Mesenchymal stem cell (in vitro differentiated cells and primary cell): Measurements from ENCODE around the gene PNMA6E.
"Not testable (repeated sequence)": the region's sequence is repeated elsewhere in the genome, so short reads cannot be mapped to it uniquely, and the experiment has no call there.

ENCODE experiments used
- DNase-seq: peaks from one replicate; pipeline ENCODE4 v3.0.0-alpha.2; 2013
- H2AFZ ChIP-seq: one replicate; pipeline ENCODE4 v1.6.1; 2013; ENCODE audit warnings: low read depth, mild to moderate bottlenecking, control low read depth, inconsistent platforms, low read length, moderate library complexity
- H2AK5ac ChIP-seq: 2 replicates; pipeline ENCODE4 v1.6.1; 2013; ENCODE audit warnings: low read length, moderate library complexity, mild to moderate bottlenecking, inconsistent platforms; ENCODE audit not compliant: severe bottlenecking
- H2BK120ac ChIP-seq: one replicate; pipeline ENCODE4 v1.6.1; 2013; ENCODE audit warnings: low read depth, mild to moderate bottlenecking, inconsistent platforms, low read length, moderate library complexity
- H2BK12ac ChIP-seq, 2 experiments: one replicate each; pipeline ENCODE4 v1.6.1; 2013; ENCODE audit warnings: inconsistent platforms in 2 of 2, low read length in 2 of 2, mild to moderate bottlenecking in 2 of 2, moderate library complexity in 2 of 2, control low read depth in 1 of 2
- H2BK15ac ChIP-seq: one replicate; pipeline ENCODE4 v1.6.1; 2013; ENCODE audit warnings: mild to moderate bottlenecking, low read depth, inconsistent platforms; ENCODE audit not compliant: poor library complexity, severe bottlenecking
- H2BK5ac ChIP-seq: 2 replicates; pipeline ENCODE4 v1.6.1; 2013; ENCODE audit warnings: low read depth, mild to moderate bottlenecking, low read length, control low read depth, inconsistent platforms; ENCODE audit not compliant: poor library complexity, severe bottlenecking
- H3K14ac ChIP-seq, 2 experiments: one replicate each; pipeline ENCODE4 v1.6.1; 2013; ENCODE audit warnings: inconsistent platforms in 2 of 2, low read length in 2 of 2, control low read depth in 1 of 2, mild to moderate bottlenecking in 1 of 2, moderate library complexity in 1 of 2
- H3K18ac ChIP-seq, 2 experiments: one replicate each; pipeline ENCODE4 v1.6.1; 2013; ENCODE audit warnings: inconsistent platforms in 2 of 2, low read length in 2 of 2, control low read depth in 1 of 2, low read depth in 1 of 2, mild to moderate bottlenecking in 1 of 2
- H3K23ac ChIP-seq, 2 experiments: one replicate each; pipeline ENCODE4 v1.6.1; 2013; ENCODE audit warnings: inconsistent platforms in 2 of 2, low read length in 2 of 2, mild to moderate bottlenecking in 2 of 2, moderate library complexity in 2 of 2, control low read depth in 1 of 2
- H3K27ac ChIP-seq: 2 replicates; pipeline ENCODE4 v1.5.1; 2013; ENCODE audit warnings: mild to moderate bottlenecking, moderate library complexity, low read length, control low read depth, inconsistent platforms; ENCODE audit not compliant: poor library complexity, severe bottlenecking
- H3K27me3 ChIP-seq, 2 experiments: 2 replicates each; pipeline versions ENCODE4 v1.6.1 to v1.7.0; 2013; ENCODE audit warnings: low read length in 2 of 2, mild to moderate bottlenecking in 2 of 2, moderate library complexity in 2 of 2, control low read depth in 1 of 2, inconsistent platforms in 1 of 2; ENCODE audit not compliant: control insufficient read depth in 1 of 2, insufficient read depth in 1 of 2
- H3K36me3 ChIP-seq, 2 experiments: 2 replicates each; pipeline versions ENCODE4 v1.6.1 to v1.7.0; 2013; ENCODE audit warnings: low read length in 2 of 2, control low read depth in 1 of 2, inconsistent platforms in 1 of 2, low read depth in 1 of 2, mild to moderate bottlenecking in 1 of 2; ENCODE audit not compliant: insufficient read depth in 2 of 2, control insufficient read depth in 1 of 2
- H3K4ac ChIP-seq, 2 experiments: one replicate each; pipeline ENCODE4 v1.6.1; 2013; ENCODE audit warnings: inconsistent platforms in 2 of 2, low read length in 2 of 2, mild to moderate bottlenecking in 2 of 2, moderate library complexity in 2 of 2, control low read depth in 1 of 2, low read depth in 1 of 2
- H3K4me1 ChIP-seq: 2 replicates; pipeline ENCODE4 v1.6.1; 2013; ENCODE audit warnings: low read depth, low read length, control low read depth; ENCODE audit not compliant: control insufficient read depth, insufficient read depth
- H3K4me2 ChIP-seq: 2 replicates; pipeline ENCODE4 v1.6.1; 2013; ENCODE audit warnings: low read length, mild to moderate bottlenecking, inconsistent platforms; ENCODE audit not compliant: poor library complexity, severe bottlenecking
- H3K4me3 ChIP-seq, 2 experiments: 2 replicates each; pipeline versions ENCODE4 v1.5.1 to v1.7.0; 2013; ENCODE audit warnings: low read length in 2 of 2, mild to moderate bottlenecking in 2 of 2, control low read depth in 1 of 2, low read depth in 1 of 2; ENCODE audit not compliant: insufficient read depth in 1 of 2
- H3K79me1 ChIP-seq: replicated peaks from 2 replicates; pipeline ENCODE4 v1.6.1; 2013; ENCODE audit warnings: mild to moderate bottlenecking, control low read depth, low read length, inconsistent platforms; ENCODE audit not compliant: poor library complexity, severe bottlenecking
- H3K9ac ChIP-seq: 2 replicates; pipeline ENCODE4 v1.7.0; 2013; ENCODE audit warnings: mild to moderate bottlenecking, low read length, moderate library complexity
- H3K9me3 ChIP-seq: 2 replicates; pipeline ENCODE4 v1.7.0; 2013; ENCODE audit warnings: mild to moderate bottlenecking, low read length; ENCODE audit not compliant: control insufficient read depth
- H4K8ac ChIP-seq: one replicate; pipeline ENCODE4 v1.6.1; 2013; ENCODE audit warnings: inconsistent platforms, mild to moderate bottlenecking, low read length, moderate library complexity
- H4K91ac ChIP-seq: one replicate; pipeline ENCODE4 v1.6.1; 2013; ENCODE audit warnings: mild to moderate bottlenecking, low read length, inconsistent platforms
- WGBS: methylation state at CpG from one replicate; pipeline ENCODE4 v1.1.7; 2013; ENCODE audit warnings: mixed read lengths; 5-methylcytosine and 5-hydroxymethylcytosine counted together

The PNMA6E gene

GRCh38 chrX:153392642-153393321, 8.4 kb downstream of the PNMA6E start:
- Histone ChIP-seq H3K14ac (no peak overlapping the region), H2BK120ac (no peak overlapping the region), H3K79me1 (no peaks in the 10 kb centered on the region), H4K8ac (no peak overlapping the region), H2BK15ac (no peak overlapping the region), H2AFZ (no peak overlapping the region), H3K27me3 (peaks cover 0 to 39% of the 10 kb centered on the region in 2 experiments), H3K4ac (no peak overlapping the region), H3K27ac (no peak overlapping the region), H3K18ac (no peak overlapping the region), H3K4me3 (no peak overlapping the region), H3K23ac (no peak overlapping the region), H3K4me2 (no peak overlapping the region), H2BK12ac (no peak overlapping the region), H3K9ac (no peak overlapping the region), H2AK5ac (no peak overlapping the region), H4K91ac (no peak overlapping the region), H2BK5ac (no peak overlapping the region), H3K36me3 (no peaks in the 10 kb centered on the region), H3K9me3 (no peaks in the 10 kb centered on the region), H3K4me1 (no peaks in the 10 kb centered on the region)
- DNase-seq = no peak
- WGBS = 91% methylated on average over 12 of the region's 16 CpGs

GRCh38 chrX:153389460-153389768, 11.7 kb downstream of the PNMA6E start:
- H3K27me3 ChIP-seq = peaks cover 0 to 40% of the 10 kb centered on the region in 2 experiments
- not testable (repeated sequence) for H2BK15ac ChIP-seq, H2AK5ac ChIP-seq, H3K4me1 ChIP-seq, H3K4ac ChIP-seq, H3K4me2 ChIP-seq, H3K4me3 ChIP-seq, H3K23ac ChIP-seq, H3K36me3 ChIP-seq, H3K79me1 ChIP-seq, H3K14ac ChIP-seq, H3K27ac ChIP-seq, H2BK120ac ChIP-seq, H3K18ac ChIP-seq, H3K9me3 ChIP-seq, H2BK5ac ChIP-seq, H4K8ac ChIP-seq, H3K9ac ChIP-seq, H4K91ac ChIP-seq, H2BK12ac ChIP-seq, H2AFZ ChIP-seq, DNase-seq
- WGBS = 80% methylated on average over 2 of the region's 6 CpGs

- no peaks in the 10 kb centered on the region for H3K36me3 ChIP-seq
- H3K9ac ChIP-seq = no peak overlapping the region
- H2BK120ac ChIP-seq = no peak overlapping the region
- H3K9me3 ChIP-seq = no peaks in the 10 kb centered on the region
- no peak overlapping the region for H2BK15ac ChIP-seq
- no peak overlapping the region for H2BK5ac ChIP-seq
- H3K4me2 ChIP-seq = no peak overlapping the region
- no peak overlapping the region for H3K4me3 ChIP-seq
- no peak overlapping the region for H3K14ac ChIP-seq
- no peak overlapping the region for H3K23ac ChIP-seq
- H3K79me1 ChIP-seq = no peaks in the 10 kb centered on the region
- WGBS = 94% methylated on average over 10 of the region's 14 CpGs
- H3K4me1 ChIP-seq = no peaks in the 10 kb centered on the region
- H2BK12ac ChIP-seq = no peak overlapping the region
- H4K8ac ChIP-seq = no peak overlapping the region
- H3K27ac ChIP-seq = no peak overlapping the region
- H2AK5ac ChIP-seq = no peak overlapping the region
- H3K4ac ChIP-seq = no peak overlapping the region
- no peak overlapping the region for H2AFZ ChIP-seq
- no peak for DNase-seq
- H3K27me3 ChIP-seq = peaks cover 0 to 35% of the 10 kb centered on the region in 2 experiments
- no peak overlapping the region for H3K18ac ChIP-seq
- no peak overlapping the region for H4K91ac ChIP-seq
Observed at GRCh38 chrX:153388722-153389459, 12.3 kb downstream of the PNMA6E start.

GRCh38 chrX:153387987-153388721, 13.0 kb downstream of the PNMA6E start:
- Histone ChIP-seq H3K27me3 (peaks cover 0 to 28% of the 10 kb centered on the region in 2 experiments), H2BK5ac (no peak overlapping the region), H3K18ac (no peak overlapping the region), H2BK12ac (no peak overlapping the region), H3K4me1 (no peaks in the 10 kb centered on the region), H2AFZ (no peak overlapping the region), H3K4ac (no peak overlapping the region), H4K8ac (no peak overlapping the region), H3K27ac (no peak overlapping the region), H2BK120ac (no peak overlapping the region), H3K9me3 (no peaks in the 10 kb centered on the region), H3K36me3 (no peaks in the 10 kb centered on the region), H2AK5ac (no peak overlapping the region), H3K79me1 (no peaks in the 10 kb centered on the region), H4K91ac (no peak overlapping the region), H3K9ac (no peak overlapping the region), H3K4me2 (no peak overlapping the region), H2BK15ac (no peak overlapping the region), H3K14ac (no peak overlapping the region), H3K4me3 (no peak overlapping the region), H3K23ac (no peak overlapping the region)
- WGBS = 80% methylated on average over 7 of the region's 10 CpGs
- no peak for DNase-seq
